Calu3 (cell line): ENCODE measurements around the gene KLRC4. TPM values are rescaled to one million over a fixed set of nuclear protein-coding genes. Genes with fewer than 3 reads are reported as not detected.

Experiments used
- BruUV-seq: library from RNA; stranded (reverse); fragments of 400-500 nt; replicated peaks from 2 replicates; lab custom pipeline; 2021; lab: Mats Ljungman, UMichigan
- CTCF ChIA-PET: fragments of 300-600 bp; sonication (Branson Sonifier 250); formaldehyde crosslinking; loops from one replicate; lab custom pipeline; 2022; ENCODE audit warnings: antibody characterized with exemption; lab: Charles Lee
- DNase-seq: peaks from one replicate; pipeline ENCODE4 v3.0.0; 2022
- H3K27ac Mint-ChIP-seq: one replicate; pipeline ENCODE4 v1.8.0; 2022; ENCODE audit warnings: mixed read lengths; ENCODE audit not compliant: unreplicated experiment
- H3K27me3 Mint-ChIP-seq: one replicate; pipeline ENCODE4 v1.8.0; 2022; ENCODE audit warnings: mixed read lengths; ENCODE audit not compliant: unreplicated experiment
- H3K36me3 Mint-ChIP-seq: one replicate; pipeline ENCODE4 v1.8.0; 2022; ENCODE audit warnings: mild to moderate bottlenecking, moderate library complexity, mixed read lengths; ENCODE audit not compliant: insufficient read depth, unreplicated experiment
- H3K4me1 Mint-ChIP-seq: one replicate; pipeline ENCODE4 v1.8.0; 2022; ENCODE audit warnings: mild to moderate bottlenecking, low read depth, mixed read lengths; ENCODE audit not compliant: unreplicated experiment
- H3K4me3 Mint-ChIP-seq: one replicate; pipeline ENCODE4 v1.8.0; 2022; ENCODE audit warnings: mild to moderate bottlenecking, low read depth, moderate library complexity, mixed read lengths; ENCODE audit not compliant: unreplicated experiment
- H3K9me3 Mint-ChIP-seq: one replicate; pipeline ENCODE4 v1.8.0; 2022; ENCODE audit warnings: low read depth, mixed read lengths; ENCODE audit not compliant: unreplicated experiment
- intact Hi-C: fragments of 100-400 bp; cut with micrococcal nuclease; formaldehyde crosslinking; loops from one replicate; pipeline ENCODE4 v1.10.0; 2022; ENCODE audit not compliant: unreplicated experiment
- total RNA-seq: library from RNA; stranded (reverse); gene quantifications from 2 replicates; pipeline ENCODE4 v1.2.3, GENCODE V29; 2022
- TF ChIP-seq, protein P1 (sequence below): fragments of 200-600 bp; IDR thresholded peaks from one replicate; pipeline ENCODE4 v1.8.0; 2022; ENCODE audit warnings: antibody characterized with exemption; ENCODE audit not compliant: unreplicated experiment

The KLRC4 gene
- total RNA-seq, 1 experiment from 2014 or later = not detected

DNA sequence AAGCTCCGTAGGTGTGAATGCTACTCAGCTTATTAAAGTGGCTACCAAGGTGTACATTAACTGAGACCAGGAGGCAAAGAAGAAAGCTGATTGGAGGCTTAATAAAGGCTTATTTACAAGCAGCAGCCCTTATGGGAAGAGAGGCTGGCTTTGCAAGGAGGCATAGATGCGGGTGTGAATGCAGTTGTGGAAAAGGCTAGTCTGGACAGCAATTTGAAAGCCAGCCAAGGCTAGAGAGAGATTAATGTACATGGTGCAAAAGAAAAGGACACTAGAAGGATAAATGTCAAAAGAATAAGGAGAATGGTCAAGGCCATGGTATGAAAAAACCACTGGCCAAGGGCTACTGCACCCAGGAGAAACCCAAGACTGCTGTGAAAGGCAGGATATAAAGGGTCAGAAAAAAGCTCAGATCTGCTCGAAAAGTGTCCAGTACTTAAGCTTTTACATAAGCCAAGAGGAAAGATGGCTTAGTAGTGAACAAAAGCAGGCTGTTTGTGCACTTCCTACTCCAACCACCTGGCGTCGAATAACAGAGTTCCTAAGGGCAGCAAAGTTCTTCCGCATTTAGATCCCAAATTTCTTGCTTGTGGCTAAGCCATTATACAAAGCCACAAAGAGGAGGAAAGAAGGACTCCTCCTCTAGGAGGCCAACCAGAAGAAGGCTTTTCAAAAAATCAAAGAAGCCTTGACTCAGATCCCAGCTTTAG lies 43.7 kb downstream of the KLRC4 start:
- no peak overlapping the region for H3K27ac Mint-ChIP-seq
- peaks cover 31% of the 10 kb centered on the region for H3K36me3 Mint-ChIP-seq
- TF ChIP-seq, protein P1, sequence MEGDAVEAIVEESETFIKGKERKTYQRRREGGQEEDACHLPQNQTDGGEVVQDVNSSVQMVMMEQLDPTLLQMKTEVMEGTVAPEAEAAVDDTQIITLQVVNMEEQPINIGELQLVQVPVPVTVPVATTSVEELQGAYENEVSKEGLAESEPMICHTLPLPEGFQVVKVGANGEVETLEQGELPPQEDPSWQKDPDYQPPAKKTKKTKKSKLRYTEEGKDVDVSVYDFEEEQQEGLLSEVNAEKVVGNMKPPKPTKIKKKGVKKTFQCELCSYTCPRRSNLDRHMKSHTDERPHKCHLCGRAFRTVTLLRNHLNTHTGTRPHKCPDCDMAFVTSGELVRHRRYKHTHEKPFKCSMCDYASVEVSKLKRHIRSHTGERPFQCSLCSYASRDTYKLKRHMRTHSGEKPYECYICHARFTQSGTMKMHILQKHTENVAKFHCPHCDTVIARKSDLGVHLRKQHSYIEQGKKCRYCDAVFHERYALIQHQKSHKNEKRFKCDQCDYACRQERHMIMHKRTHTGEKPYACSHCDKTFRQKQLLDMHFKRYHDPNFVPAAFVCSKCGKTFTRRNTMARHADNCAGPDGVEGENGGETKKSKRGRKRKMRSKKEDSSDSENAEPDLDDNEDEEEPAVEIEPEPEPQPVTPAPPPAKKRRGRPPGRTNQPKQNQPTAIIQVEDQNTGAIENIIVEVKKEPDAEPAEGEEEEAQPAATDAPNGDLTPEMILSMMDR = no peak
- CTCF ChIA-PET = interaction anchor here (0.6 to 1.8 kb wide), 3 partner anchors 32 to 131 kb away, joined by 3 to 7 read pairs (median 4); no protein-coding TSS in a partner anchor
- no peak overlapping the region for H3K4me3 Mint-ChIP-seq
- no peak for DNase-seq
- BruUV-seq = no TSS peak
- H3K27me3 Mint-ChIP-seq = no peaks in the 10 kb centered on the region
- H3K9me3 Mint-ChIP-seq = no peaks in the 10 kb centered on the region
- peaks cover 52% of the 10 kb centered on the region for H3K4me1 Mint-ChIP-seq
- intact Hi-C loops = loop anchor here (1.0 to 10.0 kb wide), 5 partner anchors 35 to 309 kb away; partner anchors contain the start of gene STYK1

DNA sequence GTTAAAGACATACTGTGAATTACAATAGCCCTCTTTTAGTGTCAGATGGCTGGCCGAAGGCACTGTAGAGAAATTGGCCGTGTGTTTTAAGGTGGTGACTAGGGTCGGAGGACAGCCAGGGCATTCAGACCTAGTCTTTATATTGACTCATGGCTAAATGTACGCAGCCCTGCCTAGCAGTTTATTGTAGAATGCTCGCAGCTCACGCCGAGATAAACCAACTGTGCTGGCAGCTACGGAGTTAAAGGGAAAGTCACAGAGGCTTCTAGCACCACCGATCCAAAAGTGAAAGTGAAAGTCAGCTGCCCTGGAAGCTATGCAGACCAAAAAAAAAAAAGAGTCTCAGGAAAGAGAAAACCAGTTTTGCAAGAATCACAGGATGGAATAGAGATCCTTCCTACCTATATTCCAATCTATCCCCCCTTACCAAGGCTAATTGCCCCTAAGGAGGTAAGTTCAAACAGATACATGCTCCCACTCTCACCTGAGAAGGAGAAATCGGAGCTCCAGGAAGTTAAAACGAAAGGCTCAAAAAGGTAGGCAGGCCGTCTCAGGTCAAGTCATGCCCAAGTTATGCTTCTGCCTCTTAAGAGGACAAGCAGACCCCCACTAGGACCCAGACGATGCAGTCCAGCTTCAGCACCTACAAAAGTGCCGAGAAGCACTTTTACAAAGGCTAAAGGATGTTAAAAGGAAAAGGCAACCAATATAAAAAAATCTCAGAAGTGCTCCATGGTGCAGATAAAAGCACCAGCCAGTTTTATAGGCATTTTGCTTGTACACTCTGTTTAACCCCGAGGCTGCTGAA lies 44.5 kb downstream of the KLRC4 start:
- Mint-ChIP-seq H3K9me3 (no peaks in the 10 kb centered on the region), H3K4me3 (no peak overlapping the region), H3K27me3 (no peaks in the 10 kb centered on the region), H3K36me3 (peaks cover 22% of the 10 kb centered on the region), H3K4me1 (peaks cover 49% of the 10 kb centered on the region), H3K27ac (no peak overlapping the region)
- CTCF ChIA-PET = interaction anchor here (1.2 kb wide), 1 partner anchor 198 kb away, joined by 3 read pairs; no protein-coding TSS in a partner anchor
- DNase-seq = peak; percentile 72
- intact Hi-C loops = loop anchor here (2.0 to 10.0 kb wide), 3 partner anchors 34 to 310 kb away; partner anchors contain the start of gene STYK1
- BruUV-seq = no TSS peak
- TF ChIP-seq, protein P1 = no peak

DNA sequence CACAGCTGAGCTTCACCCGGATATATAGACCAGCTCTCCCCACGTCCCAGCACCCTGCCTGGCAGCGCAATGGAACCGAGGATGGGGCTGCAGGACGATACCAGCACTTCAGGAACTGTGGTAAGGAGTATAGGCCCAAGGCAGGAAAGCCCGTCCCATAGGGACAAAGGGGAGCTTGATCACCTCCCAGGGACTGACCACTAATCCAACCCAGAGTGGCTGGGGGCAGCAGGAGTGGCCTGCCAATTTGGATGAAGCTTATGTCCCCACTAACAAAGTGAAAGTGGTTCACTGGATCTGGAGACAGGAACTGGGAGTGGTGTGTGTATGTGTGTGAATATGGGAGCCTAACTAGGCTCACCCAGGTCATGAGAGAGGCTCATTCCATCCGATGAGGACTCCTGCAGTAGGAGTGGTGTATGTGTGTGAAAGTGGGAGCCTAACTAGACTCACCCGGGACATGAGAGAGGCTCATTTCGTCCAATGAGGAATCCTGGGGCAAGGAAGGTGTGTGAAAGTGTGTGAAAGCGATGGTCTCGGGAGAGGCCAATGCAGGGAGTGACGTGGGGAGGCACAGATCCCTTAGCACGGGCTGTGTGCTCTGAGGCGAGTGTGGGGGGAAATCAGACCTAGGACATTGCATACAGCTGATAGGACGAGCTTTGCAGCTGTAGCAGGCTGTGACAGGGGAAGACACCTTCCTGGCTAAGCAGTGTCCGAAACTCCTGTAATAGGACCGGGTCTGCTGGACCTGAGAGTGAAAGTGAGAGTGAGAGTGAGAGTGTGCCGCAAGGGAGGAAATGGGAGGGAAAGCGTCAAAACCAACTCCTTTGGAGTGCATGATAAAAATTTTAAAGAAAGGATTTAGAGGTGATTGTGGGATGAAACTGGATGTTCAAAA lies 45.4 kb downstream of the KLRC4 start:
- no peak for DNase-seq
- Mint-ChIP-seq H3K4me3 (no peak overlapping the region), H3K27me3 (no peaks in the 10 kb centered on the region), H3K9me3 (no peaks in the 10 kb centered on the region), H3K27ac (no peak overlapping the region), H3K36me3 (peaks cover 22% of the 10 kb centered on the region), H3K4me1 (peaks cover 43% of the 10 kb centered on the region)
- CTCF ChIA-PET = interaction anchor here (1.2 kb wide), 1 partner anchor 198 kb away, joined by 3 read pairs; no protein-coding TSS in a partner anchor
- TSS peak; percentile 60 for BruUV-seq
- TF ChIP-seq, protein P1 = no peak
- intact Hi-C loops = loop anchor here (2.0 to 10.0 kb wide), 3 partner anchors 33 to 311 kb away; partner anchors contain the start of gene STYK1

DNA sequence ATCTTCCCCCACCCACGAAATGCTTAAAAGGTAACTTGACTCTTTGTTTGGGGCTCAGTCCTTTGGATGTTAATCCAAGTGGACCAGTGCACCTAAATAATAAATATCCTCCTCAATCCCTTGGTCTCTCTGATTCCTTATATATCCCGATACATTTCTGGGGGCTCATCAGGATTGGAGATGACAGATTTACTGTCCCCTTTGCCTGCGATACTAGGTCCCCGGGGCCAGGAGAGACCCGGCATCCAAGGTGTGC lies 46.0 kb downstream of the KLRC4 start:
- Mint-ChIP-seq H3K27ac (no peak overlapping the region), H3K4me3 (no peak overlapping the region), H3K27me3 (no peaks in the 10 kb centered on the region), H3K9me3 (no peaks in the 10 kb centered on the region), H3K36me3 (peaks cover 18% of the 10 kb centered on the region), H3K4me1 (peaks cover 43% of the 10 kb centered on the region)
- intact Hi-C loops = loop anchor here (10.0 kb wide), 2 partner anchors 129 to 311 kb away; partner anchors contain the start of gene STYK1
- no TSS peak for BruUV-seq
- DNase-seq = no peak
- CTCF ChIA-PET = no interaction called here
- TF ChIP-seq, protein P1 = no peak
